ES-I3 (cell line): ENCODE results near the gene LMO1.

Source experiments
- H3K36me3 ChIP-seq: 2 replicates; pipeline ENCODE4 v1.6.1; 2013; ENCODE audit warnings: mild to moderate bottlenecking, low read length, control low read depth, moderate library complexity; ENCODE audit not compliant: insufficient read depth
- H3K4me1 ChIP-seq: 2 replicates; pipeline ENCODE4 v1.6.1; 2013; ENCODE audit warnings: mild to moderate bottlenecking, control low read depth, low read length; ENCODE audit not compliant: insufficient read depth
- H3K9ac ChIP-seq: 2 replicates; pipeline ENCODE4 v1.6.1; 2013; ENCODE audit warnings: low read depth, mild to moderate bottlenecking, low read length, moderate library complexity
- H3K9me3 ChIP-seq: 2 replicates; pipeline ENCODE4 v1.6.1; 2013; ENCODE audit warnings: mild to moderate bottlenecking, low read length, moderate library complexity; ENCODE audit not compliant: control insufficient read depth, insufficient read depth

Gene LMO1

GRCh38 chr11:8192896-8193209 lies 70.8 kb downstream of the LMO1 start:
- H3K9me3 ChIP-seq, result no peaks in the 10 kb centered on the region
- H3K9ac ChIP-seq, result no peak overlapping the region
- no peaks in the 10 kb centered on the region; the same call in 1 of the 2 replicates for H3K4me1 ChIP-seq
- H3K36me3 ChIP-seq, result no peaks in the 10 kb centered on the region

GRCh38 chr11:8192016-8192895 lies 71.4 kb downstream of the LMO1 start:
- H3K9me3 ChIP-seq, result no peaks in the 10 kb centered on the region
- no peaks in the 10 kb centered on the region; the same call in 1 of the 2 replicates for H3K4me1 ChIP-seq
- no peak overlapping the region for H3K9ac ChIP-seq
- H3K36me3 ChIP-seq, result no peaks in the 10 kb centered on the region

GRCh38 chr11:8190431-8190830 lies 73.2 kb downstream of the LMO1 start:
- Histone ChIP-seq H3K9ac (no peak overlapping the region), H3K9me3 (no peaks in the 10 kb centered on the region), H3K36me3 (no peaks in the 10 kb centered on the region), H3K4me1 (no peaks in the 10 kb centered on the region; the same call in 1 of the 2 replicates)

- no peaks in the 10 kb centered on the region for H3K36me3 ChIP-seq
- H3K9ac ChIP-seq, result no peak overlapping the region
- no peaks in the 10 kb centered on the region; the same call in 1 of the 2 replicates for H3K9me3 ChIP-seq
- H3K4me1 ChIP-seq, result no peaks in the 10 kb centered on the region
Observed at GRCh38 chr11:8186429-8186828, 77.2 kb downstream of the LMO1 start.

GRCh38 chr11:8183111-8183510 lies 80.6 kb downstream of the LMO1 start:
- Histone ChIP-seq H3K4me1 (no peaks in the 10 kb centered on the region), H3K9me3 (no peaks in the 10 kb centered on the region; the same call in 1 of the 2 replicates), H3K9ac (no peak overlapping the region), H3K36me3 (no peaks in the 10 kb centered on the region)

GRCh38 chr11:8180469-8180868 lies 83.2 kb downstream of the LMO1 start:
- H3K9ac ChIP-seq, result no peak overlapping the region
- no peaks in the 10 kb centered on the region; the same call in 1 of the 2 replicates for H3K9me3 ChIP-seq
- H3K4me1 ChIP-seq, result no peaks in the 10 kb centered on the region
- H3K36me3 ChIP-seq, result no peaks in the 10 kb centered on the region

GRCh38 chr11:8178297-8178696 lies 85.4 kb downstream of the LMO1 start:
- Histone ChIP-seq H3K36me3 (no peaks in the 10 kb centered on the region), H3K9me3 (no peaks in the 10 kb centered on the region), H3K4me1 (no peaks in the 10 kb centered on the region), H3K9ac (no peak overlapping the region)

- no peak overlapping the region for H3K9ac ChIP-seq
- H3K9me3 ChIP-seq, result no peaks in the 10 kb centered on the region
- no peaks in the 10 kb centered on the region for H3K4me1 ChIP-seq
- no peaks in the 10 kb centered on the region for H3K36me3 ChIP-seq
Observed at GRCh38 chr11:8177136-8177535, 86.5 kb downstream of the LMO1 start.
